Astrocyte of the hippocampus (primary cell): ENCODE results near the gene CSH2.
A peak's percentile ranks its signal among the peaks of the same experiment; 100 is the strongest.
"Not testable (repeated sequence)": the region's sequence is repeated elsewhere in the genome, so short reads cannot be mapped to it uniquely, and the experiment has no call there.

Experiments used
- DNase-seq: peaks from one replicate; pipeline ENCODE4 v3.0.0; 2011; ENCODE audit warnings: low read depth, low spot score

The CSH2 gene

GRCh38 chr17:63896524-63897354 is 23.3 kb upstream of the CSH2 start, which contains the start of gene CSH1:
CSH1 (minus strand) TSS chr17:63896574; CDS start chr17:63896511, 63 bp downstream.
- not testable (repeated sequence) for DNase-seq

- not testable (repeated sequence) for DNase-seq
Measured at GRCh38 chr17:63894821-63895220, 21.3 kb upstream of the CSH2 start.

GRCh38 chr17:63894021-63894420 is 20.5 kb upstream of the CSH2 start:
- DNase-seq: not testable (repeated sequence)

- not testable (repeated sequence) for DNase-seq
Measured at GRCh38 chr17:63892316-63893037, 19.0 kb upstream of the CSH2 start.

GRCh38 chr17:63889026-63889848 is 15.8 kb upstream of the CSH2 start:
- DNase-seq: peak; percentile 30

GRCh38 chr17:63885119-63885518 is 11.6 kb upstream of the CSH2 start:
- DNase-seq: not testable (repeated sequence)

GRCh38 chr17:63882626-63883126 is 9.2 kb upstream of the CSH2 start:
- not testable (repeated sequence) for DNase-seq

- peak; percentile 65 for DNase-seq
Measured at GRCh38 chr17:63881935-63882601, 8.6 kb upstream of the CSH2 start, which contains the start of gene GH2. GH2 (minus strand) TSS chr17:63881944; CDS start chr17:63881801, 143 bp downstream.

- DNase-seq: not testable (repeated sequence)
Measured at GRCh38 chr17:63881337-63881736, 7.9 kb upstream of the CSH2 start.

- DNase-seq: no peak
Measured at GRCh38 chr17:63880706-63881105, 7.2 kb upstream of the CSH2 start.

GRCh38 chr17:63878413-63878812 is 4.9 kb upstream of the CSH2 start:
- not testable (repeated sequence) for DNase-seq

GRCh38 chr17:63874693-63875092 is 1.2 kb upstream of the CSH2 start:
- DNase-seq: not testable (repeated sequence)

GRCh38 chr17:63874061-63874626 is 667 bp upstream of the CSH2 start:
- not testable (repeated sequence) for DNase-seq

- DNase-seq: not testable (repeated sequence)
Measured at GRCh38 chr17:63871646-63872365, 1.7 kb downstream of the CSH2 start.

GRCh38 chr17:63870292-63870665 is 3.2 kb downstream of the CSH2 start:
- DNase-seq: not testable (repeated sequence)

- DNase-seq: peak; percentile 39
Measured at GRCh38 chr17:63869491-63870291, 3.8 kb downstream of the CSH2 start.

- DNase-seq: not testable (repeated sequence)
Measured at GRCh38 chr17:63866625-63867024, 6.9 kb downstream of the CSH2 start.

GRCh38 chr17:63859257-63859656 is 14.2 kb downstream of the CSH2 start:
- DNase-seq: no peak

- DNase-seq: not testable (repeated sequence)
Measured at GRCh38 chr17:63856425-63856824, 17.1 kb downstream of the CSH2 start.
